Measurements from ENCODE around the gene SBK3.

Gene SBK3

DNA sequence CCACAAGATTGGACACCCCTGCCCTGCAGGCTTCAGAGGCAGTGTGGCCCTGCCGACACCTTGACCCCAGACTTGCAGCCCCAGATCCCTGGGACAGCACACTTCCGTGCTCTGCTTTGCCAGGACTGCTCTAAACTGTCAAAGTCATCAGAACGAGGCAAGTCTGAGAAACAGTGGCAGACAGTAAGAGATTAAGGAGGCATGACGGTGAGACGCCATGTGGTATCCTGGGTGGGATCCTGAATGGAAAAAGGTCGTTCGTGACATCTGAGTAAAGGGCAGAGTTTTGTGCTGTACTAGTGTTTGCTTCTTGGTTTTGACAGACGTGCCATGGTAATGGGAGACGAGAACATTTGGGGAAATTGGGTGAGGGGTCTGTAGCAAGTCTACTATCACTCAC, 21.5 kb upstream of the SBK3 start:
- no peak overlapping the region for H3K4me3 ChIP-seq (ENCODE audit: low read depth in 1 of 2, low read length in 1 of 2)
- H3K4me1 ChIP-seq (ENCODE audit: control insufficient read depth in 1 of 2, insufficient read depth in 1 of 2, low read depth in 1 of 2, low read length in 1 of 2), result no peaks in the 10 kb centered on the region
- H3K36me3 ChIP-seq, result no peaks in the 10 kb centered on the region
- no peak for TF ChIP-seq CTCF (IDR thresholded peaks at IDR 0.05)
- H3K9me3 ChIP-seq, result no peaks in the 10 kb centered on the region
- no peak overlapping the region for H3K27ac ChIP-seq
- peaks cover 6% of the 10 kb centered on the region for H3K27me3 ChIP-seq

- no peak for TF ChIP-seq CTCF (IDR thresholded peaks at IDR 0.05)
Observed at GRCh38 chr19:55563261-55563690, 17.9 kb upstream of the SBK3 start.

GRCh38 chr19:55559684-55560083, 14.3 kb upstream of the SBK3 start:
- Histone ChIP-seq H3K4me3 (ENCODE audit: low read depth in 1 of 2, low read length in 1 of 2) (no peak overlapping the region), H3K27ac (no peak overlapping the region), H3K9me3 (no peaks in the 10 kb centered on the region), H3K27me3 (no peaks in the 10 kb centered on the region), H3K36me3 (no peaks in the 10 kb centered on the region), H3K4me1 (ENCODE audit: control insufficient read depth in 1 of 2, insufficient read depth in 1 of 2, low read depth in 1 of 2, low read length in 1 of 2) (no peaks in the 10 kb centered on the region)
- no peak for TF ChIP-seq CTCF (IDR thresholded peaks at IDR 0.05)

More at GRCh38 chr19:55563261-55563690, 17.9 kb upstream of the SBK3 start:
- H3K4me3 ChIP-seq (ENCODE audit: low read depth in 1 of 2, low read length in 1 of 2), result no peak overlapping the region
- no peaks in the 10 kb centered on the region for H3K36me3 ChIP-seq
- H3K9me3 ChIP-seq, result no peaks in the 10 kb centered on the region
- peaks cover 6% of the 10 kb centered on the region for H3K27me3 ChIP-seq
- H3K4me1 ChIP-seq (ENCODE audit: control insufficient read depth in 1 of 2, insufficient read depth in 1 of 2, low read depth in 1 of 2, low read length in 1 of 2), result no peaks in the 10 kb centered on the region
- no peak overlapping the region for H3K27ac ChIP-seq

- Histone ChIP-seq H3K36me3 (no peaks in the 10 kb centered on the region), H3K4me3 (ENCODE audit: low read depth in 1 of 2, low read length in 1 of 2) (no peak overlapping the region), H3K27me3 (peaks cover 9% of the 10 kb centered on the region), H3K4me1 (ENCODE audit: control insufficient read depth in 1 of 2, insufficient read depth in 1 of 2, low read depth in 1 of 2, low read length in 1 of 2) (no peaks in the 10 kb centered on the region), H3K9me3 (no peaks in the 10 kb centered on the region), H3K27ac (no peak overlapping the region)
- TF ChIP-seq CTCF (IDR thresholded peaks at IDR 0.05), result no peak
Observed at GRCh38 chr19:55554741-55555152, 9.4 kb upstream of the SBK3 start.

GRCh38 chr19:55554302-55554701, 9.0 kb upstream of the SBK3 start:
- H3K36me3 ChIP-seq, result no peaks in the 10 kb centered on the region
- H3K4me3 ChIP-seq (ENCODE audit: low read depth in 1 of 2, low read length in 1 of 2), result no peak overlapping the region
- no peaks in the 10 kb centered on the region for H3K4me1 ChIP-seq (ENCODE audit: control insufficient read depth in 1 of 2, insufficient read depth in 1 of 2, low read depth in 1 of 2, low read length in 1 of 2)
- H3K27ac ChIP-seq, result no peak overlapping the region
- TF ChIP-seq CTCF (IDR thresholded peaks at IDR 0.05), result no peak
- H3K27me3 ChIP-seq, result peaks cover 12% of the 10 kb centered on the region
- H3K9me3 ChIP-seq, result no peaks in the 10 kb centered on the region

Data from neutrophil (primary cell).